Activated CD8-positive, alpha-beta memory T cell treated with anti-CD3 and anti-CD28 coated beads, Interleukin-2, amount 50 U/mL, for 24 hours (primary cell): Measurements from ENCODE around the gene FAM180B.
"Not testable (repeated sequence)": the region's sequence is repeated elsewhere in the genome, so short reads cannot be mapped to it uniquely, and the experiment has no call there.

Source experiments
- DNase-seq: peaks from one replicate; pipeline ENCODE4 v3.0.0-alpha.2; 2020; ENCODE audit errors: extremely low read depth

The FAM180B gene

GRCh38 chr11:47595029-47595428 is 8.6 kb downstream of the FAM180B start:
- DNase-seq: no peak

GRCh38 chr11:47595967-47596366 is 9.5 kb downstream of the FAM180B start:
- DNase-seq: no peak

GRCh38 chr11:47599902-47600301 is 13.4 kb downstream of the FAM180B start:
- DNase-seq: no peak

GRCh38 chr11:47603295-47603694 is 16.8 kb downstream of the FAM180B start:
- no peak for DNase-seq

GRCh38 chr11:47605921-47606320 is 19.4 kb downstream of the FAM180B start:
- DNase-seq: no peak

- DNase-seq: no peak
These were observed 20.3 kb downstream of the FAM180B start for GRCh38 chr11:47606731-47607130.

- no peak for DNase-seq
These were observed 20.9 kb downstream of the FAM180B start for GRCh38 chr11:47607380-47607779.

- DNase-seq: no peak
These were observed 23.2 kb downstream of the FAM180B start for GRCh38 chr11:47609675-47610074.

GRCh38 chr11:47611348-47611794 is 24.9 kb downstream of the FAM180B start:
- DNase-seq: no peak

- DNase-seq: no peak
These were observed 28.8 kb downstream of the FAM180B start for GRCh38 chr11:47615249-47615648.

GRCh38 chr11:47616726-47617416 is 30.4 kb downstream of the FAM180B start:
- DNase-seq: no peak

GRCh38 chr11:47617417-47617809 is 30.9 kb downstream of the FAM180B start:
- DNase-seq: no peak

GRCh38 chr11:47620836-47621378 is 34.4 kb downstream of the FAM180B start:
- DNase-seq: no peak

GRCh38 chr11:47626234-47626633 is 39.8 kb downstream of the FAM180B start:
- no peak for DNase-seq

- DNase-seq: no peak
These were observed 41.5 kb downstream of the FAM180B start for GRCh38 chr11:47628026-47628425.

- no peak for DNase-seq
These were observed 45.0 kb downstream of the FAM180B start for GRCh38 chr11:47631473-47631872.

GRCh38 chr11:47636331-47636730 is 49.9 kb downstream of the FAM180B start:
- DNase-seq: not testable (repeated sequence)
